Neutrophil (primary cell): ENCODE results near the gene RMDN2.

Experiments
- H3K27ac ChIP-seq: fragments of 200-600 bp; sonication (generic); 2 replicates; pipeline ENCODE4 v1.5.1; 2016; ENCODE audit warnings: mild to moderate bottlenecking, moderate library complexity
- H3K27me3 ChIP-seq: fragments of 200-600 bp; sonication (generic); 2 replicates; pipeline ENCODE4 v1.6.0; 2016; ENCODE audit warnings: mild to moderate bottlenecking
- H3K36me3 ChIP-seq: fragments of 200-600 bp; sonication (generic); 2 replicates; pipeline ENCODE4 v1.5.1; 2017
- H3K4me1 ChIP-seq, 2 experiments: fragments of 200-600 bp in 1 of 2; sonication (generic) in 1 of 2; 1 replicate in 1 of 2; 2 replicates in 1 of 2; pipeline versions ENCODE4 v1.5.1 to v1.6.1; 2013 to 2016; ENCODE audit warnings: low read depth in 1 of 2, low read length in 1 of 2, mild to moderate bottlenecking in 1 of 2, moderate library complexity in 1 of 2; ENCODE audit not compliant: control insufficient read depth in 1 of 2, insufficient read depth in 1 of 2
- H3K4me3 ChIP-seq, 2 experiments: fragments of 200-600 bp in 1 of 2; sonication (generic) in 1 of 2; 1 replicate in 1 of 2; 2 replicates in 1 of 2; pipeline ENCODE4 v1.5.1; 2013 to 2016; ENCODE audit warnings: low read depth in 1 of 2, low read length in 1 of 2, mild to moderate bottlenecking in 1 of 2, moderate library complexity in 1 of 2
- H3K9me3 ChIP-seq: fragments of 200-600 bp; sonication (generic); 2 replicates; pipeline ENCODE4 v1.5.1; 2016
- CTCF ChIP-seq: fragments of 200-600 bp; sonication (generic); IDR thresholded peaks from 2 replicates; pipeline ENCODE4 v1.5.1; 2016; ENCODE audit warnings: antibody characterized with exemption

RMDN2 gene

GRCh38 chr2:37893327-37893726 lies 31.8 kb upstream of the RMDN2 start:
- Histone ChIP-seq H3K36me3 (no peaks in the 10 kb centered on the region), H3K27ac (peak overlapping the region; percentile 68), H3K27me3 (no peaks in the 10 kb centered on the region), H3K9me3 (no peaks in the 10 kb centered on the region), H3K4me3 (no peak overlapping the region), H3K4me1 (peaks cover 26 to 41% of the 10 kb centered on the region in 2 experiments)
- no peak for TF ChIP-seq CTCF

- Histone ChIP-seq H3K4me3 (no peak overlapping the region), H3K27ac (no peak overlapping the region), H3K27me3 (no peaks in the 10 kb centered on the region), H3K36me3 (no peaks in the 10 kb centered on the region), H3K4me1 (peaks cover 26 to 41% of the 10 kb centered on the region in 2 experiments), H3K9me3 (no peaks in the 10 kb centered on the region)
- TF ChIP-seq CTCF = no peak
Measured at GRCh38 chr2:37894047-37894446, 31.0 kb upstream of the RMDN2 start.

GRCh38 chr2:37894601-37895000 lies 30.5 kb upstream of the RMDN2 start:
- no peaks in the 10 kb centered on the region for H3K9me3 ChIP-seq
- H3K4me3 ChIP-seq = no peak overlapping the region
- H3K36me3 ChIP-seq = no peaks in the 10 kb centered on the region
- H3K27ac ChIP-seq = no peak overlapping the region
- no peaks in the 10 kb centered on the region for H3K27me3 ChIP-seq
- peaks cover 26 to 41% of the 10 kb centered on the region in 2 experiments for H3K4me1 ChIP-seq
- TF ChIP-seq CTCF = no peak

- no peaks in the 10 kb centered on the region for H3K36me3 ChIP-seq
- H3K9me3 ChIP-seq = no peaks in the 10 kb centered on the region
- no peak for TF ChIP-seq CTCF
- peaks cover 26 to 41% of the 10 kb centered on the region in 2 experiments for H3K4me1 ChIP-seq
- H3K27me3 ChIP-seq = no peaks in the 10 kb centered on the region
- peak overlapping the region; percentile 40 for H3K27ac ChIP-seq
- no peak overlapping the region for H3K4me3 ChIP-seq
Measured at GRCh38 chr2:37895140-37895539, 29.9 kb upstream of the RMDN2 start.

- no peaks in the 10 kb centered on the region for H3K36me3 ChIP-seq
- no peak overlapping the region for H3K4me3 ChIP-seq
- H3K4me1 ChIP-seq = peaks cover 22 to 32% of the 10 kb centered on the region in 2 experiments
- no peak for TF ChIP-seq CTCF
- H3K9me3 ChIP-seq = no peaks in the 10 kb centered on the region
- no peaks in the 10 kb centered on the region for H3K27me3 ChIP-seq
- no peak overlapping the region for H3K27ac ChIP-seq
Measured at GRCh38 chr2:37896319-37896718, 28.8 kb upstream of the RMDN2 start.

GRCh38 chr2:37897511-37897910 lies 27.6 kb upstream of the RMDN2 start:
- TF ChIP-seq CTCF = no peak
- no peaks in the 10 kb centered on the region for H3K27me3 ChIP-seq
- no peak overlapping the region for H3K4me3 ChIP-seq
- peaks cover 10 to 20% of the 10 kb centered on the region in 2 experiments for H3K4me1 ChIP-seq
- no peak overlapping the region for H3K27ac ChIP-seq
- no peaks in the 10 kb centered on the region for H3K9me3 ChIP-seq
- H3K36me3 ChIP-seq = no peaks in the 10 kb centered on the region
